PC-9 (cell line): ENCODE measurements around the gene NDUFS6.

Experiments
- CTCF ChIP-seq: fragments of 200-600 bp; sonication (generic); conservative IDR thresholded peaks from 2 replicates; pipeline ENCODE4 v1.6.1; 2017; ENCODE audit warnings: mixed run types, antibody characterized with exemption, mild to moderate bottlenecking, moderate library complexity
- EZH2 ChIP-seq: fragments of 200-600 bp; sonication (generic); IDR thresholded peaks from 2 replicates; pipeline ENCODE4 v1.8.0; 2017; ENCODE audit warnings: antibody characterized with exemption, low read depth

GRCh38 chr5:1831677-1832313 is 30.6 kb downstream of the NDUFS6 start:
- TF ChIP-seq CTCF, result no peak
- TF ChIP-seq EZH2, result no peak
